SK-N-SH treated with all-trans-retinoic acid at 6 μM for 48 hours (cell line): Measurements from ENCODE around the gene MTMR3.

ENCODE experiments used
- OSR1 ChIP-seq: fragments of 250-450 bp; sonication (Bioruptor Pico); IDR thresholded peaks from 2 replicates; pipeline ENCODE4 v1.8.0; 2022; ENCODE audit warnings: moderate library complexity, mild to moderate bottlenecking, inconsistent platforms
- SNAI2 ChIP-seq: fragments of 250-450 bp; sonication (Bioruptor Pico); IDR thresholded peaks from 2 replicates; pipeline ENCODE4 v1.5.0; 2020; ENCODE audit warnings: mild to moderate bottlenecking, moderate library complexity
- ZNF70 ChIP-seq: fragments of 450-650 bp; formaldehyde crosslinking; IDR thresholded peaks from 2 replicates; pipeline ENCODE4 v1.5.0; 2020; ENCODE audit warnings: mild to moderate bottlenecking, moderate library complexity
- ZNF8 ChIP-seq: fragments of 450-650 bp; formaldehyde crosslinking; IDR thresholded peaks from 2 replicates; pipeline ENCODE4 v1.5.0; 2020; ENCODE audit warnings: mild to moderate bottlenecking, moderate library complexity
- TF ChIP-seq, protein P1 (sequence below): fragments of 250-450 bp; sonication (Bioruptor Pico); IDR thresholded peaks from 2 replicates; pipeline ENCODE4 v1.8.0; 2021; ENCODE audit warnings: low read depth, mild to moderate bottlenecking, moderate library complexity, borderline replicate concordance

DNA sequence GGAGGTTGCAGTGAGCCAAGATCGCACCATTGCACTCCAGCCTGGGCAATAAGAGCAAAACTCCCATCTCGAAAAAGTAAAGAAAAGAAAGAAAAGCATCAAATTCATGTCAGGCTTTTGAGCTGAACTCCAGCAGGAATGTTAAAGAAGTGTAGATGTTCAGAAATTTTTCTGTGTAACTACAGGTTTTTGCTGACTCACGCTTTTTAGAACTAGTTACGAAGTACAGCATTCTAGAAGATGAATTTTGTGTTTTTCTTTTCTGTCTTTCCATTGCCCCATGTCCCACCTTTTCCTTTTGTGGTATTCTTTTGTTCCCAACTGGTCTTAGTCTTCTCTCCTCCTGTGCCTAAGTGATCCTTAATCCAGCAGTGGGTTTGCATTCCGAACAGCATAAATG lies 141.3 kb downstream of the MTMR3 start:
- no peak for TF ChIP-seq ZNF8 (CRISPR knock-in tag)
- no peak for TF ChIP-seq OSR1
- TF ChIP-seq ZNF70 (CRISPR knock-in tag), result no peak
- TF ChIP-seq, protein P1, sequence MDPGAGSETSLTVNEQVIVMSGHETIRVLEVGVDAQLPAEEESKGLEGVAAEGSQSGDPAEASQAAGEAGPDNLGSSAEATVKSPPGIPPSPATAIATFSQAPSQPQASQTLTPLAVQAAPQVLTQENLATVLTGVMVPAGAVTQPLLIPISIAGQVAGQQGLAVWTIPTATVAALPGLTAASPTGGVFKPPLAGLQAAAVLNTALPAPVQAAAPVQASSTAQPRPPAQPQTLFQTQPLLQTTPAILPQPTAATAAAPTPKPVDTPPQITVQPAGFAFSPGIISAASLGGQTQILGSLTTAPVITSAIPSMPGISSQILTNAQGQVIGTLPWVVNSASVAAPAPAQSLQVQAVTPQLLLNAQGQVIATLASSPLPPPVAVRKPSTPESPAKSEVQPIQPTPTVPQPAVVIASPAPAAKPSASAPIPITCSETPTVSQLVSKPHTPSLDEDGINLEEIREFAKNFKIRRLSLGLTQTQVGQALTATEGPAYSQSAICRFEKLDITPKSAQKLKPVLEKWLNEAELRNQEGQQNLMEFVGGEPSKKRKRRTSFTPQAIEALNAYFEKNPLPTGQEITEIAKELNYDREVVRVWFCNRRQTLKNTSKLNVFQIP (CRISPR knock-in tag), result no peak
- no peak for TF ChIP-seq SNAI2 (CRISPR knock-in tag)
